Activated naive CD4-positive, alpha-beta T cell treated with Interleukin-2 at 50 U/mL for 16 hours (primary cell): ENCODE results near the gene MINAR2.

Source experiments
- DNase-seq: peaks from one replicate; pipeline ENCODE4 v3.0.0-alpha.2; 2020

Gene MINAR2

GRCh38 chr5:129773376-129773775 lies 25.5 kb downstream of the MINAR2 start:
- DNase-seq = no peak

- DNase-seq = no peak
Observed at GRCh38 chr5:129781594-129781993, 33.7 kb downstream of the MINAR2 start.

- no peak for DNase-seq
Observed at GRCh38 chr5:129803403-129803802, 55.5 kb downstream of the MINAR2 start.

GRCh38 chr5:129804705-129805104 lies 56.8 kb downstream of the MINAR2 start:
- no peak for DNase-seq

GRCh38 chr5:129807162-129807814 lies 59.4 kb downstream of the MINAR2 start:
- DNase-seq = no peak
